ENCODE results near the gene ABCC12.

ABCC12 gene

GRCh38 chr16:48184681-48185080 is 28.9 kb upstream of the ABCC12 start:
- TF ChIP-seq TEAD4 (IDR thresholded peaks at IDR 0.05) (no peak), CREB1 (IDR thresholded peaks at IDR 0.05; ENCODE audit: low read depth) (no peak), ZBTB7A (IDR thresholded peaks at IDR 0.05; ENCODE audit: low read depth) (no peak), EGR1 (IDR thresholded peaks at IDR 0.05) (no peak), YY1 (IDR thresholded peaks at IDR 0.05; ENCODE audit: low read depth) (no peak), TCF12 (IDR thresholded peaks at IDR 0.05; ENCODE audit: low read depth) (no peak), MAX (IDR thresholded peaks at IDR 0.05) (no peak), NFIC (IDR thresholded peaks at IDR 0.05) (no peak), CEBPB (IDR thresholded peaks at IDR 0.05) (no peak), EP300 (IDR thresholded peaks at IDR 0.05; ENCODE audit: borderline replicate concordance) (no peak), FOXM1 (IDR thresholded peaks at IDR 0.05; ENCODE audit: borderline replicate concordance, low read depth) (no peak), TAF1 (IDR thresholded peaks at IDR 0.05; ENCODE audit: low read depth) (no peak), RAD21 (IDR thresholded peaks at IDR 0.05; ENCODE audit: low read depth) (no peak)
- TF ChIP-seq, protein P1, sequence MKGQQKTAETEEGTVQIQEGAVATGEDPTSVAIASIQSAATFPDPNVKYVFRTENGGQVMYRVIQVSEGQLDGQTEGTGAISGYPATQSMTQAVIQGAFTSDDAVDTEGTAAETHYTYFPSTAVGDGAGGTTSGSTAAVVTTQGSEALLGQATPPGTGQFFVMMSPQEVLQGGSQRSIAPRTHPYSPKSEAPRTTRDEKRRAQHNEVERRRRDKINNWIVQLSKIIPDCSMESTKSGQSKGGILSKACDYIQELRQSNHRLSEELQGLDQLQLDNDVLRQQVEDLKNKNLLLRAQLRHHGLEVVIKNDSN (IDR thresholded peaks at IDR 0.05) = no peak
- TF ChIP-seq, protein P2, sequence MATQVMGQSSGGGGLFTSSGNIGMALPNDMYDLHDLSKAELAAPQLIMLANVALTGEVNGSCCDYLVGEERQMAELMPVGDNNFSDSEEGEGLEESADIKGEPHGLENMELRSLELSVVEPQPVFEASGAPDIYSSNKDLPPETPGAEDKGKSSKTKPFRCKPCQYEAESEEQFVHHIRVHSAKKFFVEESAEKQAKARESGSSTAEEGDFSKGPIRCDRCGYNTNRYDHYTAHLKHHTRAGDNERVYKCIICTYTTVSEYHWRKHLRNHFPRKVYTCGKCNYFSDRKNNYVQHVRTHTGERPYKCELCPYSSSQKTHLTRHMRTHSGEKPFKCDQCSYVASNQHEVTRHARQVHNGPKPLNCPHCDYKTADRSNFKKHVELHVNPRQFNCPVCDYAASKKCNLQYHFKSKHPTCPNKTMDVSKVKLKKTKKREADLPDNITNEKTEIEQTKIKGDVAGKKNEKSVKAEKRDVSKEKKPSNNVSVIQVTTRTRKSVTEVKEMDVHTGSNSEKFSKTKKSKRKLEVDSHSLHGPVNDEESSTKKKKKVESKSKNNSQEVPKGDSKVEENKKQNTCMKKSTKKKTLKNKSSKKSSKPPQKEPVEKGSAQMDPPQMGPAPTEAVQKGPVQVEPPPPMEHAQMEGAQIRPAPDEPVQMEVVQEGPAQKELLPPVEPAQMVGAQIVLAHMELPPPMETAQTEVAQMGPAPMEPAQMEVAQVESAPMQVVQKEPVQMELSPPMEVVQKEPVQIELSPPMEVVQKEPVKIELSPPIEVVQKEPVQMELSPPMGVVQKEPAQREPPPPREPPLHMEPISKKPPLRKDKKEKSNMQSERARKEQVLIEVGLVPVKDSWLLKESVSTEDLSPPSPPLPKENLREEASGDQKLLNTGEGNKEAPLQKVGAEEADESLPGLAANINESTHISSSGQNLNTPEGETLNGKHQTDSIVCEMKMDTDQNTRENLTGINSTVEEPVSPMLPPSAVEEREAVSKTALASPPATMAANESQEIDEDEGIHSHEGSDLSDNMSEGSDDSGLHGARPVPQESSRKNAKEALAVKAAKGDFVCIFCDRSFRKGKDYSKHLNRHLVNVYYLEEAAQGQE (IDR thresholded peaks at IDR 0.05; ENCODE audit: low read depth) = no peak

- TF ChIP-seq FOXM1 (IDR thresholded peaks at IDR 0.05; ENCODE audit: borderline replicate concordance, low read depth) (no peak), CREB1 (IDR thresholded peaks at IDR 0.05; ENCODE audit: low read depth) (no peak), CEBPB (IDR thresholded peaks at IDR 0.05) (no peak), NFIC (IDR thresholded peaks at IDR 0.05) (no peak)
Observed at GRCh38 chr16:48182979-48183537, 27.3 kb upstream of the ABCC12 start.

DNA sequence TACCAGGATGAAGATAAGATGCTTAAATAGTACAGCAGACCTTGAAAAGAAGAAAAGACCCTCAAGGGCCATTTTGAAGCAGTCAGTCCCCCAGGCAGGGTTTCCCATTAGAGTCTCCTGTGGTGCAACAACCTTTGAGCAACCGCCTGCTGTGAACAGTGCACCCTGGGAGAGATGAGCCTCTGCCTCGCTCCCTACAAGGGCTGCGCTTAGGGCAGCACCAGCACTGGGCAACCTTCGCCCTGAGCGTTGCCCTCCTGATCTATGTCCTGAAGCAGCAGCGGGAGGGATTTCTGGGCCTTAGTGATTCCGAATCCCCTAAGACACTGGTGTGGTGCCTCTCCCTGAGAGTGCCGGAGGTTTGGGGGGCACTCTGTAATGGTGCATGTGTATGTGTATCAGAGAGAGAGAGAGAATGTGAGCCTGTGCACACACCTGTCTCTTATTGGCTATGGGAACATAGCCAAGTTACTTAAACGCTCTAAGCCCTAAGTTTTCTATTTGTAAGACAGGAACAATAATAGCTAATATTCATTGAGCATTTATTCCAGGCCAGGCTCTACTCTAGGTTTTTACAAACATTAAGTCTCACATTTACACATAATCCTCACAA is 25.2 kb upstream of the ABCC12 start:
- no peak for TF ChIP-seq TCF12 (IDR thresholded peaks at IDR 0.05; ENCODE audit: low read depth)
- TF ChIP-seq, protein P2 (IDR thresholded peaks at IDR 0.05; ENCODE audit: low read depth) = no peak
- no peak for TF ChIP-seq CREB1 (IDR thresholded peaks at IDR 0.05; ENCODE audit: low read depth)

- TF ChIP-seq ZBTB7A (IDR thresholded peaks at IDR 0.05; ENCODE audit: low read depth) = no peak
- TF ChIP-seq, protein P1 (IDR thresholded peaks at IDR 0.05) = no peak
- TF ChIP-seq, protein P2 (IDR thresholded peaks at IDR 0.05; ENCODE audit: low read depth) = no peak
- no peak for TF ChIP-seq TEAD4 (IDR thresholded peaks at IDR 0.05)
- no peak for TF ChIP-seq CREB1 (IDR thresholded peaks at IDR 0.05; ENCODE audit: low read depth)
- TF ChIP-seq YY1 (IDR thresholded peaks at IDR 0.05; ENCODE audit: low read depth) = no peak
- TF ChIP-seq TAF1 (IDR thresholded peaks at IDR 0.05; ENCODE audit: low read depth) = no peak
- no peak for TF ChIP-seq MAX (IDR thresholded peaks at IDR 0.05)
- TF ChIP-seq TCF12 (IDR thresholded peaks at IDR 0.05; ENCODE audit: low read depth) = no peak
- no peak for TF ChIP-seq EP300 (IDR thresholded peaks at IDR 0.05; ENCODE audit: borderline replicate concordance)
- TF ChIP-seq CEBPB (IDR thresholded peaks at IDR 0.05) = no peak
- no peak for TF ChIP-seq RAD21 (IDR thresholded peaks at IDR 0.05; ENCODE audit: low read depth)
- no peak for TF ChIP-seq FOXM1 (IDR thresholded peaks at IDR 0.05; ENCODE audit: borderline replicate concordance, low read depth)
- TF ChIP-seq EGR1 (IDR thresholded peaks at IDR 0.05) = no peak
Observed at GRCh38 chr16:48176635-48177408, 21.0 kb upstream of the ABCC12 start.

All from Ishikawa (cell line).